Activated T-helper 1 cell treated with anti-CD3 and anti-CD28 coated beads, Interleukin-12 subunit alpha, Interleukin-12 subunit beta, Interleukin-2, Interleukin-4 antibody, amounts not matched to agents 30 ng/mL and 10 ng/mL and 1 ng/mL, durations not matched to agents 14 hours and 24 hours and 36 hours (primary cell): ENCODE data around the gene WNT7A. TPM values are rescaled to one million over a fixed set of nuclear protein-coding genes. Genes with fewer than 3 reads are reported as not detected.

Source experiments
- DNase-seq: peaks from one replicate; pipeline ENCODE4 v3.0.0; 2021; ENCODE audit warnings: low spot score
- H3K27ac Mint-ChIP-seq: one replicate; pipeline ENCODE4 v1.8.0; 2021; ENCODE audit warnings: mild to moderate bottlenecking, mixed read lengths
- H3K27me3 Mint-ChIP-seq: one replicate; pipeline ENCODE4 v1.8.0; 2022; ENCODE audit warnings: mild to moderate bottlenecking, moderate library complexity, mixed read lengths; ENCODE audit not compliant: insufficient read depth
- H3K36me3 Mint-ChIP-seq: one replicate; pipeline ENCODE4 v1.8.0; 2021; ENCODE audit warnings: low read depth, mixed read lengths
- H3K4me1 Mint-ChIP-seq: one replicate; pipeline ENCODE4 v1.8.0; 2021; ENCODE audit warnings: low read depth, mixed read lengths
- H3K4me3 Mint-ChIP-seq: one replicate; pipeline ENCODE4 v1.8.0; 2021; ENCODE audit warnings: mild to moderate bottlenecking, moderate library complexity, mixed read lengths
- H3K9me3 Mint-ChIP-seq: one replicate; pipeline ENCODE4 v1.8.0; 2021; ENCODE audit warnings: mixed read lengths
- intact Hi-C: fragments of 100-400 bp; cut with micrococcal nuclease; formaldehyde crosslinking; loops from one replicate; pipeline ENCODE4 v1.15.1; 2024
- total RNA-seq: library from RNA; stranded (reverse); gene quantifications from 2 replicates; pipeline ENCODE4 v1.2.3, GENCODE V29; 2022

WNT7A gene
- total RNA-seq, 1 donor from 2014 or later = not detected

DNA sequence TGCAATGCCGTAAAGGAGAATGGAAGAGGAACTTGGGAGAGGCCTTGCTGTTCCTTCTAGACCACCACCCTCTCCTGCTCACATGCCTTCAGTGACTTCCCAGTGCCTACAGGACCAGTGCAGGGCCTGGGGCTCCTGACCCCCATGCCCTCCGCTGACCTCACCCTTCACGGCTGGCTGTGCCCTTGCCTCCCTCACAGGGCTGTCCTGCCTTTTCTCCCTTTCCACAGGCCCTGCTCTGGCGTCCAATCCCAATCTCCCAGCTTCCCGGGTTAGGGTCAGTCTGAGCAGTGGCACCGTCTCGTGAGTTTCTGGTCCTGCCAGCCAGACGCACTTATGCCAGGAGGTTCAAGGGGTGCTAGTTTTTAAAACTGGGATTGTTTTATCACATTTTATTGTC, 110.4 kb downstream of the WNT7A start:
- Mint-ChIP-seq H3K27me3 (peaks cover 2% of the 10 kb centered on the region), H3K9me3 (no peaks in the 10 kb centered on the region), H3K36me3 (no peaks in the 10 kb centered on the region), H3K4me1 (peaks cover 6% of the 10 kb centered on the region), H3K27ac (no peak overlapping the region), H3K4me3 (no peak overlapping the region)
- intact Hi-C loops = no loop called here
- no peak for DNase-seq

DNA sequence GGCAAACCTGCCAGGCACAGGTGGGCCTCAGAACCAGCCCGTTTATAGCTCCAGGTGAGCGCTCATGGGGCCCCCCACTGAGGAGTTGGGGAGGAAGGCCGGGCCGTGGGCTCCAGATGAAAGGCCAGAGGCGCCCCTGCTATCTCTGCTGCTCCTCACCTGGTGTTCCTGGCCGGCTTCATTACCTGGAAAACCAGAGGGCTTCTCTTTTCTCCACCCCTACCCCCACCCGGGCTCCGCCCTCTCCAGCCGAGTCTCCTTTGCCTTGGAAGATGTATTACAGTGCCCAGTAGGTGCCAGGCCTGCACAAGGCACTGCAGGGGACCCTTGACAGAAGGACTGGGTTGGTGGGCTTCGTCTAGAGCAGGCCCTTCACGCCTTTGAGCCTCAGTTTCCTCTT, 111.4 kb downstream of the WNT7A start:
- Mint-ChIP-seq H3K4me3 (no peak overlapping the region), H3K27ac (no peak overlapping the region), H3K4me1 (peaks cover 6% of the 10 kb centered on the region), H3K27me3 (no peaks in the 10 kb centered on the region), H3K9me3 (no peaks in the 10 kb centered on the region), H3K36me3 (no peaks in the 10 kb centered on the region)
- intact Hi-C loops = no loop called here
- no peak for DNase-seq

DNA sequence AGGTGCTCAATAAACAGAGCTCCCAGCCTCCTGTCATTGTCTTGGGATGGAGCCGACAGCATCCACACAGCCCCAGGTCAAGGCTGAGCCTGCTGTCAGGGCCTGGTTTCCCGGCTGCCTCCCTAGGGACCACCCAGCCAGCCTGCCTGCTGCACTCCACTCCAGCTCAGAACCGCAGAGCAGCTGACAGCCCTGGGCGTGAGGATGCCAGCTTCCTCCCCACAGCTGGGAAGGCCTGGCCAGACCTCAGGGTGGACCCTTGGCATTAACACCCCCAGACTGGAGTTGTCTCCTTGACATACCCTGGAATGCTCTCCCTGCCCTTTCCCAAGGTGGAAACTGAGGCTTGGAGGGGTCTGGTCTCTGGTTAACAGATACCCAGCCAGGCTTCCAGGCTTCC, 112.0 kb downstream of the WNT7A start:
- intact Hi-C loops = no loop called here
- Mint-ChIP-seq H3K36me3 (no peaks in the 10 kb centered on the region), H3K4me3 (no peak overlapping the region), H3K9me3 (peaks cover 5% of the 10 kb centered on the region), H3K27me3 (no peaks in the 10 kb centered on the region), H3K27ac (no peak overlapping the region), H3K4me1 (peaks cover 6% of the 10 kb centered on the region)
- no peak for DNase-seq

DNA sequence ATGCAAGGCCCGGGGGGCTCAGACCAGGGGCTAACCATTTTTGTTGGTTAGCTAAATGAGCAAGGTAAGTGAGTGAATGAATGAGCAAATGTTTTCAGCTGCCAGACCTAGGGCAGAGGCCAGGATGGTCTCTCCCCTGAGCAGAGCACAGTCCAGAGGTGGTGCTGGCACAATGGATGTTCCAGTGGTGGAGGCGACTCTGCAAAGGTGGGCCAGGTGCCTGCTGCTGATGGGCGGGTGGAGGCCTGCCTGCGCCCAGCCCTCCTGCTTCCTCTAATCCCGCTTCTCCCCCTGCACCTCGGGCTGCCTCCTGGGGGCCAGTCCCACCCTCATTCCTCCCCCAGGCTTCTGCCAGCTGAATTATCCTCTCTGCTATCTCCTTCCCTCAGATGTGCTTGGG, 112.8 kb downstream of the WNT7A start:
- Mint-ChIP-seq H3K4me1 (peaks cover 6% of the 10 kb centered on the region), H3K27ac (no peak overlapping the region), H3K4me3 (no peak overlapping the region), H3K27me3 (no peaks in the 10 kb centered on the region), H3K36me3 (no peaks in the 10 kb centered on the region), H3K9me3 (peaks cover 8% of the 10 kb centered on the region)
- no peak for DNase-seq
- intact Hi-C loops = no loop called here

Other genes with a start within 250 kb of the WNT7A start
- 27.8 and 29.4 TPM in 2 replicates for gene CHCHD4, start 244.8 kb upstream of the WNT7A start, total RNA-seq
- 40.4 and 41.3 TPM in 2 replicates for gene TMEM43, start 245.0 kb upstream of the WNT7A start, total RNA-seq